HG03571 (cell line): Measurements from ENCODE around the gene DPYSL4.

Experiments used
- ATAC-seq: cut with Tn5 transposase; IDR thresholded peaks from one replicate; pipeline ENCODE4 v1.9.1; 2021; ENCODE audit not compliant: unreplicated experiment

Gene DPYSL4

GRCh38 chr10:132193907-132194552, 7.3 kb downstream of the DPYSL4 start:
- ATAC-seq, result no peak

DNA sequence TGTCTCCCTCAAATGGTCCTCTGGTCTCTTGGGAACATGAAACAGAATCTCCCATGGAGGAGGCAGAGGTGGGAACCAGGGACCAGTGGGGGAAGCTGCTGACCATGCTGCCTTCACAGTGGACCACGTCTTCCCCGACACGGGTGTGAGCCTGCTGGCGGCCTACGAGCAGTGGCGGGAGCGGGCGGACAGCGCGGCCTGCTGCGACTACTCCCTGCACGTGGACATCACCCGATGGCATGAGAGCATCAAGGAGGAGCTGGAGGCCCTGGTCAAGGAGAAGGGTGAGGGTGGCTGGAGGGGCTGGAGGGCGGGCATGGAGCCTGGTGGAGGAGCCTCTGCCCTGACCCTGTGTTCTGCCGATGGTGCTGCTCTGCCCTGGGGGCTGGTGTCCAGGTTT, 8.0 kb downstream of the DPYSL4 start:
- ATAC-seq, result no peak

GRCh38 chr10:132195366-132196075, 8.8 kb downstream of the DPYSL4 start:
- no peak for ATAC-seq

GRCh38 chr10:132196178-132197113, 9.7 kb downstream of the DPYSL4 start:
- no peak for ATAC-seq

GRCh38 chr10:132197271-132198067, 10.7 kb downstream of the DPYSL4 start:
- ATAC-seq, result no peak

DNA sequence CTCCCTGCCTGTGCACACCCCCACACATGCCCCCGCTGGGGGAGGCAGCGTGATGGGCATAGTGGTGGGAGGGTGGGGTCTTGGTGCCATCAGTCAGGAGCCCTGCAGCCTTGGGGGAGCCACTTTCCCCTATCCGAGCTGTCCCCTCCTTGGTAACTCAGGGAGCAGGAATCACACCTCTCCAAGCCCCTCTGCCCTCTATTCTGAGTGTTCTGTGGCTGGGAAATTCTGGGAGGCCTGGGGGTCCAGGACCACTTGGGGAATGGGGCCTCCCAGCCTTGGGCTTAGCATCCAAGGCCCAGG, 11.3 kb downstream of the DPYSL4 start:
- ATAC-seq, result no peak

GRCh38 chr10:132198381-132199181, 11.8 kb downstream of the DPYSL4 start:
- ATAC-seq, result no peak

DNA sequence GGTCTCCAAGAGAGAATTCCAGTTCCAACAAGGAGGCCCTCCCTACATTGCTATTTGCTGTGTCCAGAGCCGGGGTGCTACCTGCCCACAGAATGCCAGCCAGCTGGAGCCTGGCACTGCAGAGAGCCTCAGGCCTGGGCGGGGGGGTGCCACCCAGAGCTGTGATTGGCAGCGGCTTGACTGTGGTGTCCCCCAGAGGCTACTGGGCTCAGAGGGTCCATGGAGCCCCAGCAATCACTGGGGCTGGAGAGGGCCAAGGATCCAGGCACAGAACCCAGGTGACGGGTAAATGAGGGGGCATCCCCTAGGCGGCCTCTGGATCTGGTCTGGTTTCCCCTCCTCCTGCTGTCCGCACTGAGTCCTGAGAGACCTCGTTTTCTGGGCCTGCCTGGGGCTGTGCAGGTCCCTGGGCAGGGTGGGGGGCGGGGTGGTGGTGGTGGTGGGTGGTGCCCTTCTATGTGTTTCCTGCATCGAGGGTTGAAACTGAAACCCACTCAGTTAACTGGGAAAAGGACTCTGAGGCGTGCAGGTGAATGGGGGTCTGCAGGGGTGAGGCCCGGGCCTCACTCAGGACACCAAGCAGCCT, 12.6 kb downstream of the DPYSL4 start:
- ATAC-seq, result no peak

DNA sequence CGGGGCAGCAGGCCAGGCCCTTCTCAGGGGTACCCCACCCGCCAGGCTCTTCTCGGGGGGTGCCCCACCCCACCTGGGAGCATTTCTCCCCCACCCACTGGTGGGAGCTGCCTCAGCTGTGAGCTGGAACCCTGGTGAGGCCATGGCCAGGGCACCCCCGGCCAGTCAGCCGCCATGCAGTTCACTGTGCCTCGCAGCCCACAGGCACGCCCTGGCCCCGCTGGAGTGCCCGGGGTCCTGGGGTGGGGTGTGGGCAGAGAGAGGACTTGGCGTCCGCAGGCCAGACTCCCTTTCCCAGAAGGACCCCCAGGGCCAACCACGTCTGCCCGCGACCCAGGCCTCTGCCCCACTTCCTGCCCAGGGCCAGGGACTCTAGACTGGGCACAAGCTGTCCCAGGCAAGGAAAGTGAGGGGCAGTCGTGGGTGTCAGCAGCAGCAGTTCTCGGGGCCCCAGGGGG, 13.1 kb downstream of the DPYSL4 start:
- no peak for ATAC-seq

DNA sequence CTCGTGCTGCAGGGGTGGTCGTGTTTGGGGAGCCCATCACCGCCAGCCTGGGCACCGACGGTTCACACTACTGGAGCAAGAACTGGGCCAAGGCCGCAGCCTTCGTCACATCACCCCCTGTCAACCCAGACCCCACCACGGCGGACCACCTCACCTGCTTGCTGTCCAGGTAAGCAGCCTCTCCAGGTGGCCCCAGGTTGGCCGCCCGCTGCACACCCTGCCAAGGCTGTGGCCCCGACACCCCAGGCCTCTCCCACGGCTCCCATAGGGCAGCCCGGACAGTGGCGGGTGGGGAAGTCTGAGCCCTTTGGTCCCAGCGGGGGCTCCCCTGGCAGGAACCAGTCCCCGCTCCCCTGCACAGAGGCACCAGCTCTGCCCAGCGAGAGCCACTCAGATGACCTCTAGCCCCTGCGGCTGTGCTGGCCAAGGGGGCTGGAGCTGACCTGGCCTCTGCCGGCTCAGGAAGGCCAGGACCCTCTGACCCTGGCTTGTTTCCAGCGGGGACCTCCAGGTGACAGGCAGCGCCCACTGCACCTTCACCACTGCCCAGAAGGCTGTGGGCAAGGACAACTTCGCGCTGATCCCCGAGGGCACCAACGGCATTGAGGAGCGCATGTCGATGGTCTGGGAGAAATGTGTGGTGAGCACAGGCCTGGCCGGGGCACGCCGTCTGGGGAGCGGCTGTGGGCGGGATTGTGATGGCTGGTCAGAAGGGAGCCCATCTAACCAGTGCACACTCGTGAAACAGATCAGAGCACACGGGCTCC, 13.8 kb downstream of the DPYSL4 start:
- ATAC-seq, result no peak

DNA sequence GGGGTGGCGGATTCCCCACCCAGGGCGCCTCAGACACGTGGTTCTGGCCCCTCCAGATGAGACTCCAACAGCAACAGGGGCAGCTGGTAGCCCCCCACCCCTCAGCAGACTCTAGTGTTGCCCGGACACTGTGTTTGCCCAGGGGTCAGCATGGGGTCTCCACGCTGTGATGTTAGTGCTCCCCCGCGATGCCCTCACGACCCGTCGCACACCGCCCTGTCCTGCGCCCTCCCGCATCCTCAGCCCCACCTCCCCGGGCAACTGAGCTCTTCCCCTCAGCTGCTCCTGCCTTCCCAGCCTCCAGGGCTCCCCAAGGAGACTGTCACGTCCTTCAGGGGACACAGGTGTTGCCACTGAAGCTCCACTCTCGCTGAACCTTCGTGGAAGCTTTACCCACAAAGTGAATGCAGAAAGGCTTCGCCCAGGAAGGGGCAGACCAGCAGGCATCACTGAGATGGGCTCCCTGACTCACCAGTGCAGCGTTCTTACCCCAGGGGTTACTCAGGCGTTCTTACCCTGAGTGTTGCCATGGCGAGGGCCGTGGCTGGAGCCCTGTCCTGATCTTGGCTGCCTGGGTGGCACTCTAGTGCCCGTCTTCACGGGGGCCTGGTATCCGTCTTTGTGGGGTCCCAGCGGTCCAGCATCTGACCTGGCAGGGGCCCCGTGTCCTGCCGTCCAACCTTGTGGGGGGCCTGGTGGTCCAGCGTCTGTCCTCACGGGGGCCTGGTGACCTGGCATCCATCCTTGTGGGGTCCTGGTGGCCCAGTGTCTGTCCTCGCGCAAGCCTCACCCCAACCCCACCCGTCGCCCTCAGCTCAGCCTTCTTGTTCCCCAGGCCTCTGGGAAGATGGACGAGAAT, 14.6 kb downstream of the DPYSL4 start:
- no peak for ATAC-seq

DNA sequence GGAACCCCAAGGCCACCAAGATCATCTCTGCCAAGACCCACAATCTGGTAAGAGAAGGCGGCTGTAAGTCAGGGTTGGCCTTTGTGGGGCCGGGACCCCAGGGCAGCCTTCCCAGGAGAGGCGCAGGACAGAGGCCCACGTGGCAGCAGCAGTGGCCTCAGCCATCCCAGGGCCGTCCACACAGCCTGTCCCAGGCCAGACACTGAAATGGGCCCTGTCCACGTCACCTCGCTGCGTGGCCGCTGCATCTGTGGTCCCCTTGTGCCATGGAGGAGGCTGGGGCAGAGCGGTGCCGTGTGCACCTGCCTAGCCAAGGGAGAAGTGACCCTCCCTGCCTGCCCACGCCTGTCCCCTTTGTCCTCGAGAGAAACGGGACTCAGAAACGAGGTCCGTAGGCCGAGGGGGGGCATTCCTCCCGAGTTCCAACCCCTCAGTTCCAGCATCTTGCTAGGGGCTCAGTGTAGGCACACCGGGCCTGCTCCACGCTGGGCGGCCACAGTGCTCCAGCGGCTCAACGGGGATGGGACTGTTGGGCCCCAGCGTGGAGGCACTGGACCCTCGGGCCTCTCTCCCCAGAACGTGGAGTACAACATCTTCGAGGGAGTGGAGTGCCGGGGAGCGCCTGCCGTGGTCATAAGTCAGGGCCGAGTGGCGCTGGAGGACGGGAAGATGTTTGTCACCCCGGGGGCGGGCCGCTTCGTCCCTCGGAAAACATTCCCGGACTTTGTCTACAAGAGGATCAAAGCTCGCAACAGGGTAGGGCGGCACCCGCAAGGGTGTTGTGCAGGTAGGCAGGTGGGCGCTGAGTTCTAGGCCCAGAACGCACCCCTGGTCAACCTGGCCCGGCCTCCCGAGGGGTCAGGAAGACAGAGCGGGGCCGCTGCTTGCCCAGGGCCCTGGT, 15.6 kb downstream of the DPYSL4 start:
- ATAC-seq, result no peak

GRCh38 chr10:132203256-132204077, 16.7 kb downstream of the DPYSL4 start:
- ATAC-seq, result no peak

- ATAC-seq, result no peak
These were observed 17.5 kb downstream of the DPYSL4 start for GRCh38 chr10:132204078-132204780.

- no peak for ATAC-seq
These were observed 18.2 kb downstream of the DPYSL4 start for GRCh38 chr10:132204781-132205473.
